Loucy (cell line): ENCODE measurements around the gene VAMP1.

Experiments
- EZH2phosphoT487 ChIP-seq: fragments of 200-600 bp; IDR thresholded peaks from 2 replicates; pipeline ENCODE4 v1.6.1; 2018; ENCODE audit warnings: antibody characterized with exemption, mild to moderate bottlenecking, moderate library complexity, borderline replicate concordance
- TF ChIP-seq, protein P1 (sequence below): fragments of 200-600 bp; sonication (generic); conservative IDR thresholded peaks from 2 replicates; pipeline ENCODE4 v1.5.1; 2014; ENCODE audit warnings: mild to moderate bottlenecking, antibody characterized with exemption, low read length

GRCh38 chr12:6432991-6433390 lies 37.5 kb downstream of the VAMP1 start:
- TF ChIP-seq, protein P1, sequence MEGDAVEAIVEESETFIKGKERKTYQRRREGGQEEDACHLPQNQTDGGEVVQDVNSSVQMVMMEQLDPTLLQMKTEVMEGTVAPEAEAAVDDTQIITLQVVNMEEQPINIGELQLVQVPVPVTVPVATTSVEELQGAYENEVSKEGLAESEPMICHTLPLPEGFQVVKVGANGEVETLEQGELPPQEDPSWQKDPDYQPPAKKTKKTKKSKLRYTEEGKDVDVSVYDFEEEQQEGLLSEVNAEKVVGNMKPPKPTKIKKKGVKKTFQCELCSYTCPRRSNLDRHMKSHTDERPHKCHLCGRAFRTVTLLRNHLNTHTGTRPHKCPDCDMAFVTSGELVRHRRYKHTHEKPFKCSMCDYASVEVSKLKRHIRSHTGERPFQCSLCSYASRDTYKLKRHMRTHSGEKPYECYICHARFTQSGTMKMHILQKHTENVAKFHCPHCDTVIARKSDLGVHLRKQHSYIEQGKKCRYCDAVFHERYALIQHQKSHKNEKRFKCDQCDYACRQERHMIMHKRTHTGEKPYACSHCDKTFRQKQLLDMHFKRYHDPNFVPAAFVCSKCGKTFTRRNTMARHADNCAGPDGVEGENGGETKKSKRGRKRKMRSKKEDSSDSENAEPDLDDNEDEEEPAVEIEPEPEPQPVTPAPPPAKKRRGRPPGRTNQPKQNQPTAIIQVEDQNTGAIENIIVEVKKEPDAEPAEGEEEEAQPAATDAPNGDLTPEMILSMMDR: no peak
- TF ChIP-seq EZH2phosphoT487: no peak
